HCEC 1CT (cell line): ENCODE measurements around the gene DEAF1.
"Not testable (repeated sequence)": the region's sequence is repeated elsewhere in the genome, so short reads cannot be mapped to it uniquely, and the experiment has no call there.

Experiments
- DNase-seq: peaks from one replicate; pipeline ENCODE4 v3.0.0-alpha.2; 2017

The DEAF1 gene

GRCh38 chr11:694563-695287 is at the start of gene DEAF1:
TSS of gene DEAF1 (minus strand) at chr11:695222. CDS start at chr11:695047, 175 bp downstream.
- peak; percentile 93 for DNase-seq

- no peak for DNase-seq
Measured at GRCh38 chr11:742571-743201, 47.7 kb upstream of the DEAF1 start.

GRCh38 chr11:742156-742546 is 47.1 kb upstream of the DEAF1 start:
- no peak for DNase-seq

- DNase-seq, result not testable (repeated sequence)
Measured at GRCh38 chr11:737899-738298, 42.9 kb upstream of the DEAF1 start.

- no peak for DNase-seq
Measured at GRCh38 chr11:737366-737765, 42.3 kb upstream of the DEAF1 start.

- DNase-seq, result not testable (repeated sequence)
Measured at GRCh38 chr11:734541-734940, 39.5 kb upstream of the DEAF1 start.

GRCh38 chr11:733072-733471 is 38.0 kb upstream of the DEAF1 start:
- no peak for DNase-seq

- no peak for DNase-seq
Measured at GRCh38 chr11:729492-730074, 34.6 kb upstream of the DEAF1 start.

GRCh38 chr11:728901-729491 is 34.0 kb upstream of the DEAF1 start:
- no peak for DNase-seq

- peak; percentile 91 for DNase-seq
Measured at GRCh38 chr11:727859-728748, 33.1 kb upstream of the DEAF1 start.

- no peak for DNase-seq
Measured at GRCh38 chr11:727281-727701, 32.3 kb upstream of the DEAF1 start.

- no peak for DNase-seq
Measured at GRCh38 chr11:726278-727220, 31.5 kb upstream of the DEAF1 start.

- DNase-seq, result no peak
Measured at GRCh38 chr11:725624-726202, 30.7 kb upstream of the DEAF1 start.

- no peak for DNase-seq
Measured at GRCh38 chr11:724778-725386, 29.9 kb upstream of the DEAF1 start.

GRCh38 chr11:724049-724777 is 29.2 kb upstream of the DEAF1 start:
- no peak for DNase-seq

GRCh38 chr11:723120-723883 is 28.3 kb upstream of the DEAF1 start:
- peak; percentile 54 for DNase-seq

GRCh38 chr11:722346-722811 is 27.4 kb upstream of the DEAF1 start:
- DNase-seq, result no peak

GRCh38 chr11:721741-722345 is 26.8 kb upstream of the DEAF1 start:
- DNase-seq, result no peak
